GM12878 (cell line): ENCODE data around the gene GALNS.

Source experiments
- CHD1 ChIP-seq: IDR thresholded peaks from 2 replicates; pipeline ENCODE4 v1.6.1; 2012; ENCODE audit warnings: low read depth, low read length, improper control_type of control experiment
- CREM ChIP-seq: IDR thresholded peaks from 2 replicates; pipeline ENCODE4 v1.6.1; 2014; ENCODE audit warnings: antibody characterized with exemption, low read depth
- CTCF ChIP-seq, 3 experiments: IDR thresholded peaks in 2 of 3; conservative IDR thresholded peaks in 1 of 3; 2 replicates each; pipeline ENCODE4 v1.5.1; 2011; ENCODE audit warnings: low read depth in 3 of 3, low read length in 3 of 3, mild to moderate bottlenecking in 3 of 3, control low read depth in 2 of 3, moderate library complexity in 2 of 3, inconsistent platforms in 1 of 3, mixed read lengths in 1 of 3; ENCODE audit not compliant: control insufficient read depth in 2 of 3, insufficient read depth in 1 of 3; ENCODE audit errors: extremely low read depth in 1 of 3
- EP300 ChIP-seq, 2 experiments: fragments of 150-350 bp in 1 of 2; IDR thresholded peaks; 2 replicates each; pipeline ENCODE4 v1.6.1; 2011 to 2012; ENCODE audit warnings: low read depth in 2 of 2, low read length in 2 of 2, borderline replicate concordance in 1 of 2, improper control_type of control experiment in 1 of 2, inconsistent platforms in 1 of 2; ENCODE audit not compliant: control insufficient read depth in 1 of 2
- PAX8 ChIP-seq: fragments of 450-650 bp; IDR thresholded peaks from 2 replicates; pipeline ENCODE4 v1.6.1; 2017; ENCODE audit warnings: mild to moderate bottlenecking, moderate library complexity
- POLR2AphosphoS5 ChIP-seq: IDR thresholded peaks from 2 replicates; pipeline ENCODE4 v1.6.1; 2011; ENCODE audit warnings: mild to moderate bottlenecking, low read length, inconsistent platforms
- SMAD1 ChIP-seq: fragments of 450-650 bp; IDR thresholded peaks from 2 replicates; pipeline ENCODE4 v1.6.1; 2018; ENCODE audit warnings: mild to moderate bottlenecking, low read depth; ENCODE audit not compliant: partially characterized antibody
- STAT3 ChIP-seq: IDR thresholded peaks from 2 replicates; pipeline ENCODE4 v1.6.1; 2011; ENCODE audit warnings: low read depth, low read length, improper control_type of control experiment
- TAF1 ChIP-seq: IDR thresholded peaks from 2 replicates; pipeline ENCODE4 v1.6.1; 2011; ENCODE audit warnings: mild to moderate bottlenecking, low read depth, low read length, borderline replicate concordance
- ZNF274 ChIP-seq: IDR thresholded peaks from one replicate; pipeline ENCODE4 v1.8.0; 2011; ENCODE audit not compliant: insufficient read length, insufficient read depth
- ZSCAN29 ChIP-seq: fragments of 450-650 bp; IDR thresholded peaks from 2 replicates; pipeline ENCODE4 v1.6.1; 2017; ENCODE audit warnings: mild to moderate bottlenecking, moderate library complexity
- TF ChIP-seq, protein P1 (sequence below): IDR thresholded peaks from 2 replicates; pipeline ENCODE4 v1.6.1; 2011; ENCODE audit warnings: mild to moderate bottlenecking, low read depth, low read length, moderate library complexity; ENCODE audit not compliant: insufficient replicate concordance
- TF ChIP-seq, protein P2 (sequence below): IDR thresholded peaks from 2 replicates; pipeline ENCODE4 v1.6.1; 2012; ENCODE audit warnings: mild to moderate bottlenecking, low read depth, low read length

GRCh38 chr16:88789594-88789993, 67.2 kb downstream of the GALNS start:
- no peak for TF ChIP-seq CTCF (IDR thresholded peaks at IDR 0.05 in 2 of 3, conservative IDR thresholded peaks at IDR 0.05 in 1 of 3; ENCODE audit: control insufficient read depth in 2 of 3, extremely low read depth in 1 of 3, insufficient read depth in 1 of 3, low read depth in 3 of 3, low read length in 3 of 3)
- TF ChIP-seq STAT3: no peak
- TF ChIP-seq POLR2AphosphoS5: no peak
- TF ChIP-seq, protein P1, sequence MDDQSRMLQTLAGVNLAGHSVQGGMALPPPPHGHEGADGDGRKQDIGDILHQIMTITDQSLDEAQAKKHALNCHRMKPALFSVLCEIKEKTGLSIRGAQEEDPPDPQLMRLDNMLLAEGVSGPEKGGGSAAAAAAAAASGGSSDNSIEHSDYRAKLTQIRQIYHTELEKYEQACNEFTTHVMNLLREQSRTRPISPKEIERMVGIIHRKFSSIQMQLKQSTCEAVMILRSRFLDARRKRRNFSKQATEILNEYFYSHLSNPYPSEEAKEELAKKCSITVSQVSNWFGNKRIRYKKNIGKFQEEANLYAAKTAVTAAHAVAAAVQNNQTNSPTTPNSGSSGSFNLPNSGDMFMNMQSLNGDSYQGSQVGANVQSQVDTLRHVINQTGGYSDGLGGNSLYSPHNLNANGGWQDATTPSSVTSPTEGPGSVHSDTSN: no peak
- no peak for TF ChIP-seq PAX8
- TF ChIP-seq EP300 (IDR thresholded peaks at IDR 0.05; ENCODE audit: borderline replicate concordance in 1 of 2, control insufficient read depth in 1 of 2, low read depth in 2 of 2, low read length in 2 of 2): no peak
- TF ChIP-seq, protein P2, sequence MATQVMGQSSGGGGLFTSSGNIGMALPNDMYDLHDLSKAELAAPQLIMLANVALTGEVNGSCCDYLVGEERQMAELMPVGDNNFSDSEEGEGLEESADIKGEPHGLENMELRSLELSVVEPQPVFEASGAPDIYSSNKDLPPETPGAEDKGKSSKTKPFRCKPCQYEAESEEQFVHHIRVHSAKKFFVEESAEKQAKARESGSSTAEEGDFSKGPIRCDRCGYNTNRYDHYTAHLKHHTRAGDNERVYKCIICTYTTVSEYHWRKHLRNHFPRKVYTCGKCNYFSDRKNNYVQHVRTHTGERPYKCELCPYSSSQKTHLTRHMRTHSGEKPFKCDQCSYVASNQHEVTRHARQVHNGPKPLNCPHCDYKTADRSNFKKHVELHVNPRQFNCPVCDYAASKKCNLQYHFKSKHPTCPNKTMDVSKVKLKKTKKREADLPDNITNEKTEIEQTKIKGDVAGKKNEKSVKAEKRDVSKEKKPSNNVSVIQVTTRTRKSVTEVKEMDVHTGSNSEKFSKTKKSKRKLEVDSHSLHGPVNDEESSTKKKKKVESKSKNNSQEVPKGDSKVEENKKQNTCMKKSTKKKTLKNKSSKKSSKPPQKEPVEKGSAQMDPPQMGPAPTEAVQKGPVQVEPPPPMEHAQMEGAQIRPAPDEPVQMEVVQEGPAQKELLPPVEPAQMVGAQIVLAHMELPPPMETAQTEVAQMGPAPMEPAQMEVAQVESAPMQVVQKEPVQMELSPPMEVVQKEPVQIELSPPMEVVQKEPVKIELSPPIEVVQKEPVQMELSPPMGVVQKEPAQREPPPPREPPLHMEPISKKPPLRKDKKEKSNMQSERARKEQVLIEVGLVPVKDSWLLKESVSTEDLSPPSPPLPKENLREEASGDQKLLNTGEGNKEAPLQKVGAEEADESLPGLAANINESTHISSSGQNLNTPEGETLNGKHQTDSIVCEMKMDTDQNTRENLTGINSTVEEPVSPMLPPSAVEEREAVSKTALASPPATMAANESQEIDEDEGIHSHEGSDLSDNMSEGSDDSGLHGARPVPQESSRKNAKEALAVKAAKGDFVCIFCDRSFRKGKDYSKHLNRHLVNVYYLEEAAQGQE: no peak
- TF ChIP-seq CREM: no peak
- TF ChIP-seq SMAD1: no peak
- no peak for TF ChIP-seq ZSCAN29
- no peak for TF ChIP-seq TAF1
- TF ChIP-seq CHD1: no peak
- no peak for TF ChIP-seq ZNF274
